ENCODE data around the gene UBE2Q1. TPM values are rescaled to one million over a fixed set of nuclear protein-coding genes. Genes with fewer than 3 reads are reported as not detected.

Gene UBE2Q1
- total and polyA plus RNA-seq, 2 of the 4 experiments (the other 2 are of a cell fraction) = 20.6 to 24.7 TPM

DNA sequence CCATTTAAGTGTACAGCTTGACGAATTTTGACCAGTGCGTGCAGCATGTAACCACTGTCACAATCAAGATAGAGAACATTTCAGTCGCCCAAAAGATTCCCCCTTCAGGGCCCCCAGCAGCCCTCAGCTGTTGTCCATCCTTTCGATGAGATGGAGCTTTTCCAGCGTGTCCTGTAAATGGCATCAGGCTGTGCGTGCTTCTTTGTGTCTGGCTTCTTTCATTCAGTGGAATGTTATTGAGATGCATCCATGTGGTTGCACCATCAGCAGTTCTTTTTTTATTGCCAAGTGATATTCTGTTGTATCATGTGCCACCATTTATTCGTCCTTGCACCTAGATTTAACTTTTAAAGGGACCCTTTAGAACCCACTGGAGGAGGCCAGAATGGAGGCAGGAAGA lies 21.9 kb downstream of the UBE2Q1 start:
- no peaks in the 10 kb centered on the region for H3K36me3 ChIP-seq (ENCODE audit: control insufficient read depth, insufficient read depth, low read length)
- H2AK9ac ChIP-seq (replicated peaks; ENCODE audit: low read depth, low read length, poor library complexity) = no peak overlapping the region
- H3K79me1 ChIP-seq (ENCODE audit: low read depth in 1 of 2, low read length in 2 of 2) = no peaks in the 10 kb centered on the region
- H3K18ac ChIP-seq (ENCODE audit: low read depth, low read length) = no peak overlapping the region
- H2AK5ac ChIP-seq (ENCODE audit: low read depth, low read length) = no peak overlapping the region
- no peak overlapping the region for H3K4ac ChIP-seq (ENCODE audit: low read depth, low read length)
- intact Hi-C loops (cut with micrococcal nuclease) = no loop called here
- H2BK15ac ChIP-seq (ENCODE audit: low read depth, low read length) = no peak overlapping the region
- H3K9me3 ChIP-seq (ENCODE audit: control insufficient read depth, insufficient read depth, low read length) = peaks cover 3% of the 10 kb centered on the region
- H2AFZ ChIP-seq (replicated peaks; ENCODE audit: low read length, poor library complexity) = no peak overlapping the region
- BruUV-seq (replicated peaks) = no TSS peak
- H3K27me3 ChIP-seq (ENCODE audit: control insufficient read depth, insufficient read depth, low read length) = peaks cover 56% of the 10 kb centered on the region
- dilution Hi-C loops (cut with HindIII; ENCODE audit: low sequenced_read_pairs, unreplicated experiment) = no loop called here
- ChIA-PET POLR2A (ENCODE audit: unreplicated experiment) (no interaction called here), CTCF (no interaction called here)
- TF ChIP-seq RFX5 (IDR thresholded peaks at IDR 0.05; ENCODE audit: low read depth, low read length) (no peak), RCOR1 (IDR thresholded peaks at IDR 0.05; ENCODE audit: insufficient replicate concordance, low read length) (no peak), RAD21 (IDR thresholded peaks at IDR 0.05; ENCODE audit: low read length) (no peak), MAZ (IDR thresholded peaks at IDR 0.05; ENCODE audit: borderline replicate concordance, low read depth, low read length) (no peak), MXI1 (IDR thresholded peaks at IDR 0.05; ENCODE audit: borderline replicate concordance, low read depth, low read length) (no peak), MAFK (IDR thresholded peaks at IDR 0.05; ENCODE audit: low read depth, low read length) (no peak), CHD1 (IDR thresholded peaks at IDR 0.05; ENCODE audit: low read depth, low read length) (no peak), SMC3 (IDR thresholded peaks at IDR 0.05; ENCODE audit: low read depth, low read length) (no peak), BHLHE40 (IDR thresholded peaks at IDR 0.05; ENCODE audit: low read depth, low read length) (no peak), FOS (IDR thresholded peaks at IDR 0.05; ENCODE audit: low read depth, low read length) (no peak)
- TF ChIP-seq, protein P1, sequence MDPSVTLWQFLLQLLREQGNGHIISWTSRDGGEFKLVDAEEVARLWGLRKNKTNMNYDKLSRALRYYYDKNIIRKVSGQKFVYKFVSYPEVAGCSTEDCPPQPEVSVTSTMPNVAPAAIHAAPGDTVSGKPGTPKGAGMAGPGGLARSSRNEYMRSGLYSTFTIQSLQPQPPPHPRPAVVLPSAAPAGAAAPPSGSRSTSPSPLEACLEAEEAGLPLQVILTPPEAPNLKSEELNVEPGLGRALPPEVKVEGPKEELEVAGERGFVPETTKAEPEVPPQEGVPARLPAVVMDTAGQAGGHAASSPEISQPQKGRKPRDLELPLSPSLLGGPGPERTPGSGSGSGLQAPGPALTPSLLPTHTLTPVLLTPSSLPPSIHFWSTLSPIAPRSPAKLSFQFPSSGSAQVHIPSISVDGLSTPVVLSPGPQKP (IDR thresholded peaks at IDR 0.05; ENCODE audit: borderline replicate concordance, low read depth, low read length) = no peak
- no peak overlapping the region for H2BK5ac ChIP-seq (ENCODE audit: low read depth, low read length, poor library complexity, severe bottlenecking)
- H4K91ac ChIP-seq (ENCODE audit: insufficient read depth, low read depth, low read length) = no peak overlapping the region
- no peaks in the 10 kb centered on the region for H4K20me1 ChIP-seq (ENCODE audit: insufficient read depth, low read length)
- H3K23ac ChIP-seq (ENCODE audit: low read depth, low read length) = no peak overlapping the region
- no peak overlapping the region for H4K8ac ChIP-seq (ENCODE audit: low read depth in 2 of 2, low read length in 2 of 2)
- DNase-seq = no peak
- no peak overlapping the region for H3K14ac ChIP-seq (replicated peaks; ENCODE audit: low read depth, low read length)
- in situ Hi-C loops (cut with MboI; ENCODE audit: low sequenced_read_pairs) = no loop called here
- no peaks in the 10 kb centered on the region for H3K4me1 ChIP-seq (ENCODE audit: control insufficient read depth, insufficient read depth, low read length)
- WGBS, 2 experiments (ENCODE audit: extremely low coverage in 2 of 2, insufficient read length in 1 of 2) = no CpG with 5 or more reads among the region's 7 CpGs
- H3K9ac ChIP-seq (ENCODE audit: low read depth, low read length) = no peak overlapping the region
- no peak overlapping the region for H3K4me3 ChIP-seq (ENCODE audit: insufficient read depth, low read depth, low read length)
- no peak overlapping the region for H2BK120ac ChIP-seq (ENCODE audit: low read depth, low read length)
- H3K4me2 ChIP-seq (ENCODE audit: low read depth, low read length) = no peak overlapping the region
- ATAC-seq (ENCODE audit: low read depth) = no peak
- H3K56ac ChIP-seq (ENCODE audit: extremely low read depth, insufficient read depth, low read length) = no peak overlapping the region
- no peak overlapping the region for H4K5ac ChIP-seq (ENCODE audit: low read depth, low read length)
- H2BK20ac ChIP-seq (ENCODE audit: low read depth, low read length) = no peak overlapping the region
- H3K27ac ChIP-seq (ENCODE audit: insufficient read depth, low read length) = no peak overlapping the region
- H3K9me1 ChIP-seq (ENCODE audit: insufficient read depth, low read length) = no peaks in the 10 kb centered on the region

Data from IMR-90 (cell line).